Nephron (organoid): Measurements from ENCODE around the gene LPAR5.

Experiments
- H3K27ac Mint-ChIP-seq, 3 experiments: 2 replicates each; pipeline ENCODE4 v1.8.0; 2020; ENCODE audit warnings: mixed read lengths in 3 of 3, mild to moderate bottlenecking in 2 of 3, moderate library complexity in 1 of 3
- H3K27me3 Mint-ChIP-seq: 2 replicates; pipeline ENCODE4 v1.8.0; 2021; ENCODE audit warnings: low read depth, mild to moderate bottlenecking, moderate library complexity, mixed read lengths
- H3K36me3 Mint-ChIP-seq: 2 replicates; pipeline ENCODE4 v1.8.0; 2020; ENCODE audit warnings: low read depth, mixed read lengths
- H3K4me1 Mint-ChIP-seq: 2 replicates; pipeline ENCODE4 v1.8.0; 2020; ENCODE audit warnings: mixed read lengths
- H3K4me3 Mint-ChIP-seq, 3 experiments: 2 replicates each; pipeline ENCODE4 v1.8.0; 2020; ENCODE audit warnings: mild to moderate bottlenecking in 3 of 3, mixed read lengths in 3 of 3, moderate library complexity in 2 of 3
- H3K9me3 Mint-ChIP-seq: 2 replicates; pipeline ENCODE4 v1.8.0; 2020; ENCODE audit warnings: mixed read lengths
- CTCF ChIP-seq, 3 experiments: fragments of 200-600 bp; sonication (generic); IDR thresholded peaks; one replicate each; pipeline ENCODE4 v1.5.0; 2021; ENCODE audit warnings: antibody characterized with exemption in 3 of 3; ENCODE audit not compliant: unreplicated experiment in 3 of 3

The LPAR5 gene

GRCh38 chr12:6644257-6644596, 8.5 kb upstream of the LPAR5 start:
- Mint-ChIP-seq H3K4me3 (no peak overlapping the region), H3K27ac (peak overlapping the region; percentile 63 to 88 (median 74))

GRCh38 chr12:6643569-6644256, 8.0 kb upstream of the LPAR5 start:
- peaks cover 16% of the 10 kb centered on the region for H3K4me1 Mint-ChIP-seq
- peaks cover 12% of the 10 kb centered on the region for H3K27me3 Mint-ChIP-seq
- H3K4me3 Mint-ChIP-seq: no peak overlapping the region
- TF ChIP-seq CTCF (IDR thresholded peaks at IDR 0.05; ENCODE audit: unreplicated experiment in 3 of 3): no peak
- peak overlapping the region; percentile 63 to 88 (median 74) for H3K27ac Mint-ChIP-seq
- H3K9me3 Mint-ChIP-seq: no peaks in the 10 kb centered on the region
- peaks cover 23% of the 10 kb centered on the region for H3K36me3 Mint-ChIP-seq

More at GRCh38 chr12:6644257-6644596, 8.5 kb upstream of the LPAR5 start:
- peaks cover 12% of the 10 kb centered on the region for H3K27me3 Mint-ChIP-seq
- H3K36me3 Mint-ChIP-seq: peaks cover 23% of the 10 kb centered on the region
- no peaks in the 10 kb centered on the region for H3K9me3 Mint-ChIP-seq
- TF ChIP-seq CTCF (IDR thresholded peaks at IDR 0.05; ENCODE audit: unreplicated experiment in 3 of 3): no peak
- peaks cover 16% of the 10 kb centered on the region for H3K4me1 Mint-ChIP-seq

GRCh38 chr12:6641131-6641530, 5.4 kb upstream of the LPAR5 start:
- H3K4me3 Mint-ChIP-seq: no peak overlapping the region
- H3K27ac Mint-ChIP-seq: no peak overlapping the region
- peaks cover 18% of the 10 kb centered on the region for H3K27me3 Mint-ChIP-seq
- no peaks in the 10 kb centered on the region for H3K9me3 Mint-ChIP-seq
- H3K36me3 Mint-ChIP-seq: peaks cover 4% of the 10 kb centered on the region
- H3K4me1 Mint-ChIP-seq: peaks cover 12% of the 10 kb centered on the region
- TF ChIP-seq CTCF (IDR thresholded peaks at IDR 0.05; ENCODE audit: unreplicated experiment in 3 of 3): no peak

GRCh38 chr12:6640497-6640896, 4.7 kb upstream of the LPAR5 start:
- Mint-ChIP-seq H3K36me3 (peaks cover 4% of the 10 kb centered on the region), H3K9me3 (no peaks in the 10 kb centered on the region), H3K4me1 (peaks cover 14% of the 10 kb centered on the region), H3K27me3 (peaks cover 18% of the 10 kb centered on the region), H3K4me3 (no peak overlapping the region), H3K27ac (peak overlapping the region in 1 of 3 experiments; percentile 39)
- no peak for TF ChIP-seq CTCF (IDR thresholded peaks at IDR 0.05; ENCODE audit: unreplicated experiment in 3 of 3)

GRCh38 chr12:6639151-6639801, 3.5 kb upstream of the LPAR5 start:
- Mint-ChIP-seq H3K27ac (no peak overlapping the region), H3K36me3 (peaks cover 3% of the 10 kb centered on the region), H3K27me3 (peaks cover 16% of the 10 kb centered on the region), H3K4me3 (no peak overlapping the region), H3K4me1 (peaks cover 6% of the 10 kb centered on the region), H3K9me3 (no peaks in the 10 kb centered on the region)
- no peak for TF ChIP-seq CTCF (IDR thresholded peaks at IDR 0.05; ENCODE audit: unreplicated experiment in 3 of 3)

GRCh38 chr12:6638305-6638704, 2.5 kb upstream of the LPAR5 start:
- peak overlapping the region in 1 of 3 experiments; percentile 27 for H3K27ac Mint-ChIP-seq
- TF ChIP-seq CTCF (IDR thresholded peaks at IDR 0.05; ENCODE audit: unreplicated experiment in 3 of 3): no peak
- no peaks in the 10 kb centered on the region for H3K9me3 Mint-ChIP-seq
- H3K36me3 Mint-ChIP-seq: no peaks in the 10 kb centered on the region
- H3K27me3 Mint-ChIP-seq: peaks cover 16% of the 10 kb centered on the region
- H3K4me1 Mint-ChIP-seq: peaks cover 6% of the 10 kb centered on the region
- H3K4me3 Mint-ChIP-seq: no peak overlapping the region
